Neutrophil (primary cell): ENCODE data around the gene VSX2.

ENCODE experiments used
- H3K27ac ChIP-seq: fragments of 200-600 bp; sonication (generic); 2 replicates; pipeline ENCODE4 v1.5.1; 2016; ENCODE audit warnings: mild to moderate bottlenecking, moderate library complexity
- H3K27me3 ChIP-seq: fragments of 200-600 bp; sonication (generic); 2 replicates; pipeline ENCODE4 v1.6.0; 2016; ENCODE audit warnings: mild to moderate bottlenecking
- H3K36me3 ChIP-seq: fragments of 200-600 bp; sonication (generic); 2 replicates; pipeline ENCODE4 v1.5.1; 2017
- H3K4me1 ChIP-seq, 2 experiments: fragments of 200-600 bp in 1 of 2; sonication (generic) in 1 of 2; 1 replicate in 1 of 2; 2 replicates in 1 of 2; pipeline versions ENCODE4 v1.5.1 to v1.6.1; 2013 to 2016; ENCODE audit warnings: low read depth in 1 of 2, low read length in 1 of 2, mild to moderate bottlenecking in 1 of 2, moderate library complexity in 1 of 2; ENCODE audit not compliant: control insufficient read depth in 1 of 2, insufficient read depth in 1 of 2
- H3K4me3 ChIP-seq, 2 experiments: fragments of 200-600 bp in 1 of 2; sonication (generic) in 1 of 2; 1 replicate in 1 of 2; 2 replicates in 1 of 2; pipeline ENCODE4 v1.5.1; 2013 to 2016; ENCODE audit warnings: low read depth in 1 of 2, low read length in 1 of 2, mild to moderate bottlenecking in 1 of 2, moderate library complexity in 1 of 2
- H3K9me3 ChIP-seq: fragments of 200-600 bp; sonication (generic); 2 replicates; pipeline ENCODE4 v1.5.1; 2016
- TF ChIP-seq, protein P1 (sequence below): fragments of 200-600 bp; sonication (generic); IDR thresholded peaks from 2 replicates; pipeline ENCODE4 v1.5.1; 2016; ENCODE audit warnings: antibody characterized with exemption

Gene VSX2

DNA sequence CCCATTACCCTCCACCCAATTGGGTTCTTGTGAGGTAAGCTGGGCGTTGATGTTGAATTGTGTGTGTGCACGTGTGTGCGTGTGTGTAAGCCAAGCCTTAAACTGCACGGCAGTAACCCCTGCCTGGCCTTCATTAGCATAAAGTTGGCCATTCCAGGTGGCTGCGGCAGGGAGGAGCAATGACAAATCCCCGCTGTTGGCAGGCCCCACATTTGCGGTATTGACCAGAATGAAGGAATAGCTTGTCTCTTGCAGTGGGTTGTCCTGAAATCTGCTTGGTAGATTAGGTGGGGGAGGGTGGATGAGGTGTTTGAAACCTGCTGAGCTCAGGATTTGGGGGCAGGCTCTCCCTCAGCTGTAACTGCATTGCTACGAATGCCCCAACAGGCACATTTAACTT is 7.3 kb downstream of the VSX2 start:
- Histone ChIP-seq H3K4me1 (peaks cover 3 to 10% of the 10 kb centered on the region in 2 experiments), H3K36me3 (no peaks in the 10 kb centered on the region), H3K27me3 (peaks cover 95% of the 10 kb centered on the region), H3K4me3 (no peak overlapping the region), H3K27ac (no peak overlapping the region), H3K9me3 (no peaks in the 10 kb centered on the region)
- TF ChIP-seq, protein P1, sequence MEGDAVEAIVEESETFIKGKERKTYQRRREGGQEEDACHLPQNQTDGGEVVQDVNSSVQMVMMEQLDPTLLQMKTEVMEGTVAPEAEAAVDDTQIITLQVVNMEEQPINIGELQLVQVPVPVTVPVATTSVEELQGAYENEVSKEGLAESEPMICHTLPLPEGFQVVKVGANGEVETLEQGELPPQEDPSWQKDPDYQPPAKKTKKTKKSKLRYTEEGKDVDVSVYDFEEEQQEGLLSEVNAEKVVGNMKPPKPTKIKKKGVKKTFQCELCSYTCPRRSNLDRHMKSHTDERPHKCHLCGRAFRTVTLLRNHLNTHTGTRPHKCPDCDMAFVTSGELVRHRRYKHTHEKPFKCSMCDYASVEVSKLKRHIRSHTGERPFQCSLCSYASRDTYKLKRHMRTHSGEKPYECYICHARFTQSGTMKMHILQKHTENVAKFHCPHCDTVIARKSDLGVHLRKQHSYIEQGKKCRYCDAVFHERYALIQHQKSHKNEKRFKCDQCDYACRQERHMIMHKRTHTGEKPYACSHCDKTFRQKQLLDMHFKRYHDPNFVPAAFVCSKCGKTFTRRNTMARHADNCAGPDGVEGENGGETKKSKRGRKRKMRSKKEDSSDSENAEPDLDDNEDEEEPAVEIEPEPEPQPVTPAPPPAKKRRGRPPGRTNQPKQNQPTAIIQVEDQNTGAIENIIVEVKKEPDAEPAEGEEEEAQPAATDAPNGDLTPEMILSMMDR = no peak

DNA sequence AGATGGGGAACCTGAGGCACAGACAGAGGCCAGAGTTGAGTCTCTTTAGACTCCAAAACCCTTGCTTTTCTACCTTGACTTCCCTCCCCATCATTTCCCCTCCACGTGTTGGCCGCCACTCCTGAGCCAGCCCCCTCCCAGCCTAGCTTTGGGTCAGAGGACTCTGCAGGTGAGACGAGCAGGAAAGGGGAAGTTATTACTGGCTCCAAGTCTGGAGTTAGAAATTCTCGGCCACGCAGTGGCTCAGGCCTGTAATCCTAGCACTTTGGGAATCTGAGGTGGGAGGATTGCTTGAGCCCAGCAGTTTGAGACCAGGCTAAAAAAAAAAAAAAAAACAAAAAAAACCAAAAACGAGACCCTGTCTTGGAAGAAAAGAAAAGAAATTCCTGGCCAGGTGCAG is 8.8 kb downstream of the VSX2 start:
- peaks cover 86% of the 10 kb centered on the region for H3K27me3 ChIP-seq
- H3K36me3 ChIP-seq = no peaks in the 10 kb centered on the region
- no peak overlapping the region for H3K27ac ChIP-seq
- H3K4me3 ChIP-seq = no peak overlapping the region
- TF ChIP-seq, protein P1 = no peak
- H3K4me1 ChIP-seq = peaks cover 5 to 9% of the 10 kb centered on the region in 2 experiments
- H3K9me3 ChIP-seq = no peaks in the 10 kb centered on the region

DNA sequence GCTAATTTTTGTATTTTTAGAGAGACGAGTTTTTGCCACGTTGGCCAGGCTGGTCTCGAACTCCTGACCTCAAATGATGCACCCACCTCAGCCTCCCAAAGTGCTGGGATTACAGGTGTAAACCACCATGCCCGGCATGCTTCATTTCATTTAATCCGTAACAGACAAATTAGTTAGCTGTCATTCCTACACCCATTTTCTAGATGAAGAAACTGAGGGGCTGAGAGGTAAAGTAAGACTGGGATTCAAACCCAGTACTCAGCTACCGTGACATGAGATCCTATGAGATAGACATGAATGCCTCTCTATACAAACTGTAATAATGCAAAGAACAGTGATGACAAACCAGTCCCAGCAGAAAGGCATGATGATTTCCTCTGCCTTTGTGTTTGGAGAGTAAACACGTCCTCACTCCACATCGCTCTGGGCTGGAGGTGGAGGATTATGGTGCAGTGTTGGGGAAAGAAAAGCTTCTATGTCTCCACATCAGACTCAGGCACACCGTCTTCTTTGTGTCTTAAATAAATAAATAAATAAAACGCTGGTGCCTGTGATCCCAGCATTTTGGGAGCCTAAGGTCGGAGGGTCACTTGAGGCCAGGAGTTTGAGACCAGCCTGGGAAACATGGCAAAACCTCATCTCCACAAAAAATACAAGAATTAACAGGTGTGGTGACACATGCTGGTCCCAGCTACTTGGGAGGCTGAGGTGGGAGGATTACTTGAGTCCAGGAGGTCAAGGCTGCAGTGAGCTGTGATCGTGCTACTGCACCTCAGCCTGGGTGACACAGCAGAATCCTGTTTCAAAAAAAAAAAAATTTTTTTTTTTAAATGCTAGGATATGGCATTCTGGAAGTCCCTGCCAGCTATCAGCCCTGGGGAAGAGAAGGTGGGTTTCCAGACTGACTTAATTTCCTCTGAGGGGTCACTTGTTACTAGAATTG is 10.5 kb downstream of the VSX2 start:
- Histone ChIP-seq H3K36me3 (no peaks in the 10 kb centered on the region), H3K27ac (no peak overlapping the region), H3K27me3 (peaks cover 84% of the 10 kb centered on the region), H3K9me3 (no peaks in the 10 kb centered on the region), H3K4me3 (no peak overlapping the region), H3K4me1 (peaks cover 5 to 9% of the 10 kb centered on the region in 2 experiments)
- TF ChIP-seq, protein P1 = no peak

DNA sequence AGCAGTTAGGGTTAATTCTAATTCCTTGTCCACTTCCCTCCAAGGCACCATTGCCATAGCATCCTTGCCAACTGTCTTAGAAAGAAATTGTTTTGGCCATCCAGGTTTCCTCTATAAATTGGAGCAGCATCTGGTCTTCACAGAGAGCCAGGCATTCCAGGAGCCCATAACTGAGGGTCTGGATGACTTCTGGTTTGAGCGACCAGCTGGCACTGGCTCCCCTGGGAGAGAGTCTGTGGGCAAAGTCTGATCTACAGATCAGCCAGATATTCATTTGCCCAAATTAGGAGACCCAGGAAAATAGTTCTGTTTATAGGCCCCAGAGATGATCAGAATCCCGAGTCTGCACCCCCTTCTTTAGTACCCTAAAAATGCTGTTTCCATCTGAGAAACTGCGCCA is 16.0 kb downstream of the VSX2 start:
- TF ChIP-seq, protein P1 = no peak
- peaks cover 19 to 26% of the 10 kb centered on the region in 2 experiments for H3K4me1 ChIP-seq
- no peaks in the 10 kb centered on the region for H3K9me3 ChIP-seq
- H3K27me3 ChIP-seq = peaks cover 82% of the 10 kb centered on the region
- H3K27ac ChIP-seq = no peak overlapping the region
- H3K4me3 ChIP-seq = no peak overlapping the region
- H3K36me3 ChIP-seq = no peaks in the 10 kb centered on the region

DNA sequence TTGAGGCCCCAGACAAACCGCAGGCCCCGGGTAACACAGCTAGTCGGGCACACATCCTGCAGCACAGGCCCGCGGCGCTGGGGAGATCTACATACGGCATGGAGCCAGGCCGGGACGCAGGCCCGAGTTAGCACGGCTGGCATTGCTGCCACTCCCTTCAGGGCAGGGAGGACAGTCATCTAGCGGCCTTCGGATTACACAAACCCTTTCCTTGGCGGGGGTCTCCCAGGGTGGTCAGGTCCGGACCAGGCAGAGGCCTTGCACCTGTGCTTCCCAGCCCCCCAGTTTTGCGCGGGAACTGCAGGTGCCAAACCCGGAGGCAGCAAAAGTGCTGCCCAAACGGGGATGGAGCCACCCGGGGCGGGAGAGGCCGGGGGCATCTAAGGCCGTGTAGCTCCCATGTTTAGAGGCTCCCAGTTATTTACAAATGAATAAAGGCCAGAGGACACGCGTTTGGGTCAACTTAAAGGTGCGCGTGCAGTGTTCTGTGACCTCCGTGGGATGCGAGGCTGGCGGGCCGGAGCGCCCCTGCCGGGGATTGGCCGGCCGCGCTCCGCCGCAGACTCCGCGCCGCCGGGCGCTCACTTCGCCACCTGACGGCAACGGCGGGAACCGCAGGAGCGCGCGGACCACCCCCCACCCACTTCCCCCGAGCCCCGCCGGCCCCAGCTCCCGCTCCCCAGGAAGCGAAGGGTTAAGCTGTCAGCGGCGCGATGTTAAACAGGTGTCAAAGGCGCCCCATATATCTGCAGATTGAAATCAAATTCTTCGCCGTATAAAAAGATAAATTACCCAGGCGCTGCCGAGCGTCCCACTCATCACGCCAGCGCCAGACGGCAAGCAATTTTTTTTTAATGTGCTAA is 18.1 kb downstream of the VSX2 start:
- H3K4me1 ChIP-seq = peaks cover 14 to 18% of the 10 kb centered on the region in 2 experiments
- peak overlapping the region; percentile 39 to 65 for H3K4me3 ChIP-seq
- H3K27me3 ChIP-seq = peaks cover 78% of the 10 kb centered on the region
- no peak overlapping the region for H3K27ac ChIP-seq
- TF ChIP-seq, protein P1 = peak; percentile 85
- H3K9me3 ChIP-seq = no peaks in the 10 kb centered on the region
- no peaks in the 10 kb centered on the region for H3K36me3 ChIP-seq
